Activated gamma-delta T cell treated with anti-CD3 and anti-CD28 coated beads, Interleukin-2, amount 50 U/mL, for 16 hours (primary cell): ENCODE results near the gene ST3GAL2.
"Not testable (repeated sequence)": the region's sequence is repeated elsewhere in the genome, so short reads cannot be mapped to it uniquely, and the experiment has no call there.

Source experiments
- DNase-seq: peaks from one replicate; pipeline ENCODE4 v3.0.0-alpha.2; 2020; ENCODE audit warnings: low read depth

ST3GAL2 gene

DNA sequence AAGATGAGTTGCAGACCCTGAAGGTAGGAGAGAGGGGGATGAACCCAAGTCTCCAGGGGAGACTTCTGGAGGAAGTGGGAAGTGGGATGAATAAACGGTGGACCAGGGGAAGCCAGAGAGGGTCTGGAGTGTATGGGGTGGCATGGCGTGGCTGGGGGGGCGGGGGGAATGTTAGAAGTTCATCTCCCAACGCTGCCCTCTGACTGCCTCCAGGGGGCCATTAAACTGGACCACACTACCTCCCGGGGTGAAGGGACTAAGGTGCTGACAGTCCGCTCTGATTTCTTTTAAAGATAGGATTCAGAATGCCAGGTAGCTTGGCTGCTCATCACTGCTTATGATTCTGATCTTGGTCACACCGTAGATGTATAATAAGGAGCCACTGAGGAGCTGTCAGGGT, 21.2 kb downstream of the ST3GAL2 start:
- DNase-seq: no peak

DNA sequence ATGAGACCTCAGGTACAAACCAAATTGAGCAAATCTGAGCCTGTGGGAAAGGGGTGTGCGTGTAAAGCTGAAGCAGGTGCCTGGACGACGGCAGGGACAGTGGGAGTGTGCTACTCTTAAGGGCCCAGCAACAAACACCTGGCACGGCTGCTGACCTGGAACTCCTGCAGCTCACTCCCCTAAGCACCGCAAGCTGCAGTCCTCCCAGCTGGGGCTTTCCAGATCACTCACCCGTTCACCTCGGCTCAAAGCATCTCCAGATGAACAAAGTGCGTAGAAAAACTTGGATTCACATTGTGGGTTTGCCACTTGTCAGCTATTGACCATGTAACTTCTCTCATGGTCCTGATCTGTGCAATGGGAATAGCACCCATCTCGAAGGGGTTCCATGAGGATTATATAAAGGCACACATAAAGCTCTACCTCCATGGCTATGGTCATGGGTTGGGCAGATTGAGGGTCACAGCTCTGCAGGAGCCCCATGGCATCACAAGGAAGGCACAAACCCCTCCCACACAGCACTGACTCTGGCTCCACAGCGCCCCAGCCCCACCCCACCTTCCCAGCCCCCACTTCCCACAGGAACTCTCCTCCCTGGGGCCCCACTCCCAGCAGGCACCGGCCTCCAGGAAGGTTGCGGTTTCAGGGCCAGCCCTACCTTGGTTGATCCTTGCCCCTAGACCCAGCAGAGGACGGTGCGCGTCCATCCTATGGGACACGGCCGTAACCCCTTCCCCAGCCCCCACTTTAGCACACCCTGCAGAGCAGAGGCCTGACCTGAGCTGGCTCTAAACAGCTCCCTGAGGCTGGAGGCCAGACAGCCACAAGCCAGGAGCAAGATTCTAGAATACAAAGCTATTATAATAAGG, 21.9 kb downstream of the ST3GAL2 start:
- DNase-seq: no peak

DNA sequence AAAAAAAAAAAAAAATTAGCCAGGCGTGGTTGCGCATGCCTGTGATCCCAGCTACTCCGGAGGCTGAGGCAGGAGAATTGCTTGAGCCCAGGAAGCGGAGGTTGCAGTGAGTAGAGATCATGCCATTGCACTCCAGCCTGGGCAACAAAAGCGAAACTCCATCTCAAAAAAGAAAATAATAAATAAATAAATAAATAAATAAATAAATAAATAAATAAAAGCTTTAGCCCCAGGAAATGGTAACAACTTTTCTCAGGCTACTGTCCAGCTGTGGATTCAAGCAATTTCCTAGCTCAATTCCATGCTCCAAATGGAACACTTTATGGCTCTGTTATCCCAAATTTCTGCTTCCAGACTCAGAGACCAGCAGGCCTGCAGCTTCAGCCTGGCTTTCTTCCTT, 25.3 kb downstream of the ST3GAL2 start:
- not testable (repeated sequence) for DNase-seq

DNA sequence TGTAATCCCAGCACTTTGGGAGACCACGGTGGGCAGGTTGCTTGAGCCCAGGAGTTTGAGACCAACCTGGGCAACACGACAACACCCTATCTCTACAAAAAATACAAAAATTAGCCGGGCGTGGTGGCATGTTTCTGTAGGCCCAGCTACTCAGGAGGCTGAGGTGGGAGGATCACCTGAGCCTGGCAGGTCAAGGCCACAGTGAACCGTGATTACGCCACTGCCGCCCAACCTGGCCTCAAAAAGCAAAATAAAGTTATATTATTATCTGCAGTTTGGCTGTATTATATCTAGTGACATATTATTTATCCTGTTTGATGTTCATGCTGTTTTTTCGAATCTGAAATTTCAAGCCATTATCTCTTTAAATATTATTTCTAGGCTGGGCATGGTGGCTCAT, 26.5 kb downstream of the ST3GAL2 start:
- no peak for DNase-seq

DNA sequence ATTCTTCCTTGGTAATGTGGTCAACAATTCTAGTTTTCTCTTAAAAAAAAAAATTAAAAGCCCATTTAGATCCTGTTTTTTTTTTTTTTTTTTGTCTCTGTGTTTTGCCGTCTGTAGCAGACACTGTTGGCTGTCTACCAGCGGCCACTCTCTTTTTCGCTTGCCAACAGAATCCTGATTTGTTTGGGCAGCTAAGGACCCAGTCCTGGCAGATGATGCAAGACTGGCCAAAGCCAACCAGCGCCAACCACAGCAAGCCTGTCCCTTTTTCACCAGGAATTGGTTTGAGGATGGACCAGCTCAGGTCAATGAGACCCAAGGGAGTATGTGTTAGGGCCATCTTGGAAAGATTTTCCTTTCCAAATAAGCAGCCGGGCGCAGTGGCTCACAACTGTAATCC, 28.2 kb downstream of the ST3GAL2 start:
- no peak for DNase-seq

DNA sequence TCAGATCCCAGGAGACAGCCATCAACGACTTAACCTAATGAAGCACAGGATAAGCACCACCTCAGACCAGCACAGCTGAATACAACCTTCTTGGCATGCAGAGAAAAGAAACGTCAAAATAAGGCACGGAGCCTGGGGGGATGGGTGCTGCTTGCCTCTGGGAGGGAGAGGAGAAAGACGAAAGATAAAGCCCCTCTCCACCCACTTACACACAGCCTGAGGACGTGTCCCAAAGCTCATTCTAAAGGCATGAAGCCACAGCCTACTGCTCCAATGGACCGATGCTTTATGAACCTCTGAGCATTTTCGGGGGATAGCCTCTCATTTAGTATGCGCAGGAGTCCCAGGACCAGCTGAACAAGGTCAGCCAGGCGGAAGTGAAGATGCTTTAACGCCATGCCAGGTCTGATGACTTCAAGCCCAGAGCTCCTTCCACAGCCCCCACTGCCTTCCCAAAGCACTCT, 31.1 kb downstream of the ST3GAL2 start:
- no peak for DNase-seq

DNA sequence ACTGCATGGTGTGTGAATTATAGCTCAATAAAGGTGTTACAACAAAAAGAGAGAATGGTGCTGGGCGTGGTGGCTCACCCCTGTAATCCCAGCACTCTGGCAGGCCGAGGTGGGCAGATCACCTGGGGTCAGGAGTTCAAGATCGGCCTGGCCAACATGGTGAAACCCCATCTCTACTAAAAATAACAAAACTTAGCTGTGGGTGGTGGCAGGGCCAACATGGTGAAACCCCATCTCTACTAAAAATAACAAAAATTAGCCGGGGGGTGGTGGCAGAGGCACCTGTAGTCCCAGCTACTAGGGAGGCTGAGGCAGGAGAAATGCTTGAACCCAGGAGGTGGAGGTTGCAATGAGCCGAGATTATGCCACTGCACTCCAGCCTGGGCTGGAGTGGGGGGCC, 32.8 kb downstream of the ST3GAL2 start:
- DNase-seq: not testable (repeated sequence)

DNA sequence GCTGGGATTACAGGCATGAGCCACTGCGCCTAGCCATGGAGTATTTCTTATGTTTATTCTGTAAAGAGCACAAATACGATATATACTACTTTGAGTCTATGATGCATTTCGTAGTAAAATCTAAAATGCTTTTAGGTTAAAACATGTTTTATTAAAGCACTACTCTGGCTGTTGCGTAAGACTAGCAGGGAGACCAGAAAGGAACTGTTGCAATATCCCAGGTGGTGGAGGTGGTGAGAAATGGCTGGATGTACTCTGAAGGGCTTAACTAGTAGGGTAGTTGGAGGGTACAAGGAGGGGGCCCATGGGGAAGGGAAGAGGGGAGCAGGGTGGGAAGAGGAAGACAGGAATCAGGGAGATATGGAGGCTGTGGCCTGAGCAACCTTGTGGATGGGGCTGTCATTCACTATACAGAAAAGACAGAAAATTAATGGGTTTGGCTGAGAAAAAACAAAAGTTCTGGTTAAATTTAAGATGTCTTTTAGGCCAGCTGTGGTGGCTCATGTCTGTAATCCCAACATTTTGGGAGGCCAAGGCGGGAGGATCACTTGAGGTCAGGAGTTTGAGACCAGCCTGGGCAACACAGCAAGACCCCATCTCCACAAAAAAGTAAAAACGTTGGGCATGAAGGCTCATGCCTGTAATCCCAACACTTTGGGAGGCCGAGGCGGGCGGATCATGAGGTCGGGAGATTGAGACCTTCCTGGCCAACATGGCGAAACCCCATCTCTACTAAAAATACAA, 35.8 kb downstream of the ST3GAL2 start:
- no peak for DNase-seq

DNA sequence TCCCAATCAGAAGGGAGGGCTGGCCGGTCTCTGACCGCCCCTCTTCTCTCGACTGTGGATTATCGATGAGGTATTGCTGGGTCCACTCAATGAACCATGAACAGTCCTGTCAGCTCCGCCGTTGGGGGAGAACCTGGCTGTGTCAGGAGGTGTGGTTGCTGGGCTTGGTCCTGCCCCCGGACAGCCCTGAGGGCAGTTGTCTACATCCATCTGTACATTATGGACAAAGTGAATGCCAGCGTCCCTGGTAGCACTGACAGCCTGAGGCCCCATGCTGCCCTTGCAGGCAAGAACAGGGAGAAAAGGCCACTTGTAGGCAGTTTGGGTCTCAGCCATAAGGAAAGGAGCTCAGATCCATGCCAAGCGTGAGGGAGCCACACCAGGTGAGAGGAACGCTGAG, 38.9 kb downstream of the ST3GAL2 start:
- DNase-seq: no peak

DNA sequence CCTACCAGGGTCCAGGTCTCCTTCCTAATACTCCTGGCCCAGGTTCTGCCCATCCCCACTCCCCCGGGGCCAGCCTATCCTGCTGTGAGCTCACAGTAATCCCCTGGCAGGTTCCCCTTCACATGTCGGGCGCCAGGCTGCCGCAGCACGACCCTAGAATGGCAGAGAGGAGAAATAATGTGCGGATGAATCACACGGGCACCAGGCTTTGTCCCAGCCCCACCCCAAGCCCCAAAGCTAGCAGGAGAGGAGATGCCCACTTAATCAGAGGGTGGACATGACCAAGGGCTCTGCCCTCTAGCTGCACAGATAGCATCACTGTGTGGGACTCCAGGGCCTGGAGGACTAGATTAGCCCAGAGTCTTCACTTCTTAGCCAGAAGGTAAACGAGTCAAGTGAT, 39.5 kb downstream of the ST3GAL2 start:
- DNase-seq: no peak

DNA sequence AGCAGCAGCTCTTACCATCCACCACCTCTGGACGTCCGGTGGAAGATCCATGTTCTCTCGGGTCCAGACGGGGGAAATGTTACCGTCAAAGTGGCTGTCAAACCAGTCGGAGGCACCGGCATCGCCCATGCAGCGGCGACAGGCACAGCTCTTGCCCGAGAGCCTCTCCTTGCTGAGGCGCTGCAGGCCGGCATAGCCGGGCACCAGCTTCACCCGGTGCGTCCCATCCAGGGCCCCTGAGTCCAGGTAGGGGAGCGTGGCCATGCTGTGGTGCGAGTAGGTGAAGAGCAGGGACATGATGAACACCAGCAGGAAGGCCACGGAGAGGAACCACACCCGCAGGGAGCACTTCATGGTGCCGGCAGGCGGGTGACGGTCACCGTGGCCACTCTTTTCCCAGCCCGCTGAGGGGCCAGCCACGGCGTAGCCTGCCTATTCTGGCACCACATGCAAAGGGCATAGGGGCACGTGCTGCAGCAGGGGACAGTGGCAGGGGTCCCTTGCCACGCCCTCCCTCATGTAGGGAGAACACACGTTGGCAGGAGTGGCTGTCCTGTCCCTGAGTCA, 40.6 kb downstream of the ST3GAL2 start:
- DNase-seq: no peak

DNA sequence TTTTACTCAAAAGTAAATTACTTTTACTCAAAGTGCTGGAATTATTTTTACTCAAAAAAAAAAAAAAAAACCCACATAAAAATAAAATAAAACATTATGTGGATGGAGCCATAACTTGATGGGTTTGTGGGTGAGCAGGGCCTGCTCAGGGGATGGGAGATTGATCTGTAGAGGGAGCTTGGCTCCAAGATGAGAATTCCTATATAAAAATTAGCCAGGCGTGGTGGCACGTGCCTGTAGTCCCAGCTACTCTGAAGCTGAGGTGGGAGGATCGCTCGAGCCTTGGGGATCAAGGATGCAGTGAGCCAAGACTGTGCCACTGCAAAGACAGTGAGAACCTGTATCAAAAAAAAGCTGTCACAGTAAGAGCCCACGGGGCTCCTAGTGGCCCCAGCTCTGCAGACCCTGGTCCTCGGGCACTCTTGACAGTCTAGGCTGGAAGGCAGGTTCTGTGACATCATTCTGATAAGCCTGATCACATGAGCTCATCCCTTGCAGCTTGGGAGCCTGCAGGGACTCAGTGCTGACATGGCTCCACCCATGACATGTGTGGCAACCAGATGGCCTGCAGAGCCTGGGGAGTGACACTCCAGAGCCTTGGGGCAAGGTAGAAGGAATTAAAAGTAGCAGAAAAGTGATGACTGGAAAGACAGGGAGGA, 42.5 kb downstream of the ST3GAL2 start:
- DNase-seq: no peak

DNA sequence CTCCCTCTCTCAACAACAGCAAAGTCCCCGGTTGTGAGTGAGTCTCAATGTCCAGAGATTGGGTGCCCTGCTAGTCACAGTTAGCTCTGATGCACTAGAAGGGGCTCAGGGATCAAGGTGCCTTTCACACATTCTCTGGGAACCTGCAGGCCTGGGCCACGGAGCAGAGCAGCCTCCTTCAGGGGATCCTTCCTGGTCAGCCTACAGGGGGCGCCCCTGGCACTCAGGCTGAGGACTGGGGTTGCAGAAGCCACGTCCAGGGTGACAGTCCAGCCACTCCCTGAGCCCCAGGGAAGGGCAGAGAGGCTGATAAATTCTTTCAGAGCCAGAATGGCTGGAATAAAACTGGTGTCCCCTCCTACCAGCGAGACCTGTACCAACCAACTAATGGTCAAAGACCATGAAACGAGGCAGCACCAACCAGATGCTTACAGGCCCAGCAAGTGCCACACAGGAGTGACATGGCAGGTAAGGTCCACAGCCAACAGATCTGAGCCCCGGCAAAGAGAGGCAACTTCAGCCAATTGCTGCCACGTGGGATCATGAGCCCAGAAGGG, 43.5 kb downstream of the ST3GAL2 start:
- DNase-seq: peak; percentile 40

DNA sequence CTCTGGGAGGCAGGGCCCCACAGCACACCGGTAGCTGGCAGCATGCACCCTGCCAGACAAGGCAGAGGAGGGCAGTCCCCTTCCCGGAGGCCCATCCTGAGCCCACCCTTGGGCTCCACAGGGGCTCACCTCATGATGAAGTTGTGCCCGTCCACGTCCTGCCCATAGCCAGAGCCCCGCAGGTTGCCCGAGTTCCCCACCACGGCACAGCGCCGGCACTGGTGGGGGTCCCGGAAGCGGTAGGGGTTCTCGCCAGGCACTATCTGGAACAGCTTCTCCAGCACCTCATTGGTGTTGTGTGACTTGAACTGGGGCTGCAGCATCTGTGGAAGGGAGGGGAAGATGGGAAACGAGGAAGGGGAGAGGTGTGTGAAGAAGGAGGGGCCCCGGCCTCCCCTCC, 44.0 kb downstream of the ST3GAL2 start:
- DNase-seq: no peak

DNA sequence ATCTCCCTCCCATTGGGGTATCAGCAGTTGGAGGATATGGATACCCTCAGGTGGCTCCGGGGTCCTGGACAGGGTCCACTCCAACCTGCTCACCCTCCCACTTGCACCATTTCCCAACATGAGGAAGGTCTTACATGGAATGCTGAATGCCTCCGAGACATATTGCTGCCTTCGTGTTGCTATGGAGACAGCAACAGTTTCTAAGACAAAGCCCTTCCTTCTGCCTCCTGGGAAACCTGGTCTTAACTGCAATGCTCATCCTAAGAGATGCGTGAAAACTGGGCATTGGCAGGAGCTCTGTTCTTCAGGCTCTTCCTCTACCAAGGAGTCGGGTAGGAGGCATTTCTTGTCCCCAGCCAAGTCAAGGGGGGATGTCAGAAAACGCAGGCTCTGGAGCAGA, 45.2 kb downstream of the ST3GAL2 start:
- DNase-seq: no peak

DNA sequence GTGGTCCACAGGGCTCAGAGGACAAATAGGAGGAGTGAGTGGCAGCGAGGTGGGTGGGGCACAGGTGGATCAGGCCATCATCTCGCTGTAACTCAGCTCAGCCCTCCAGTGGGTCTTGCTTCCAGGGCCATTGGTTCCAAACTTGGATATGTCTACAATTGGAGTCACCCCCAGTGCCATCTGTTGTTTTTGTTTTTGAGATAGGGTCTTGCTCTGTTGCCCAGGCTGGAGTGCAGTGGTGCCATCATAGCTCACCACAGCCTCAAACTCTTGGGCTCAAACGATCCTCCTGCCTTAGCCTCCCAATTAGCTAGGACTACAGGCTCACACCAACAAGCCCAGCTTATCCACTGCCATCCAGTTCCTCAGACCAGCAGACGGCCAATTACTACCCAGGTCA, 46.3 kb downstream of the ST3GAL2 start:
- no peak for DNase-seq

DNA sequence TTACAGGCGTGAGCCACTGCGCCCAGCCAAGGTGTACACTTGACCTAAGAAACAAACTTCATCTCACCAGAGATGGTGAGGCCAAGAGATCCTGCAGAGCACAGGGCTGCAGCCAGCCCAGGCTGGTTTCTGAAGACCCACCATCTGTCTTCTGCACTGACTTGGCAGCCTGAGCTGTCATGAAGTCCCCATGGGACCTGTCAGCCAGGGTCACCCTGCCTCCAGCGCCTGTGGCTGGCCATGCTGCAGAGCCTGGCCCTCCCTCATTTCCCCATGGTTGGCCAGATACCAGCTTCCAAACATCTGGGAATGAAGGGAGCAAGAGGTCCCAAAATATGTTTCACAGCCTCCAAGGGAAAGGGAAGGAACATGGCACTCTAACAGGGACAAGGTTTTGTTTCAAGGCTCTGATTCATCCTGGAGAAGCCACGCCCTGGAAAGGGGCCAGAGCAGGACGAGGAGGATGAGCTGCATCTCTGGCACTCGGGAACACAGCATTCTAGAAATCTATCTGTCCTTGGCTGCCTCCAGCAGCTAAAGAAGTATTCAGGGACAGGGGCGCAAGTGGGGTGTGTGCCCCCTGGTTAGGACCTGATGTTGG, 46.9 kb downstream of the ST3GAL2 start:
- DNase-seq: no peak

DNA sequence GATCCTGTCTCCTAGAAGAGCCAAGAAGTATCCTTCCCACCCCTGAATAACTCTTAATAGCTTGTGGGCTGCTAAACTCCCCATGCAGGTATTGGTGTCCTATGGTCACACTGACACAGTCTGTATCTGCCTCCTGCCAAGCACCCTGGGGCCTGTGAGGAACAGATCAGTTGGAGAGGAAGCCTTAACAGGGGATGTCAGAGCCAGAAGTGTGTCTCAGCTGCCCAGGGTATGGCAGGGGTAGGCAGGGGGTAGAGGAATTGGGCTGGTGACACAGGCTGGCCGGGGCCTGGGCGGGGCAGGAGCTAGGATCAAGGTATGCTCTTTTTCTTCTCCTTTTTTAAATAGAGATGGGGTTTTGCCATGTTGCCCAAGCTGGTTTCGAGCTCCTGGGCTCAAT, 47.5 kb downstream of the ST3GAL2 start:
- DNase-seq: no peak

DNA sequence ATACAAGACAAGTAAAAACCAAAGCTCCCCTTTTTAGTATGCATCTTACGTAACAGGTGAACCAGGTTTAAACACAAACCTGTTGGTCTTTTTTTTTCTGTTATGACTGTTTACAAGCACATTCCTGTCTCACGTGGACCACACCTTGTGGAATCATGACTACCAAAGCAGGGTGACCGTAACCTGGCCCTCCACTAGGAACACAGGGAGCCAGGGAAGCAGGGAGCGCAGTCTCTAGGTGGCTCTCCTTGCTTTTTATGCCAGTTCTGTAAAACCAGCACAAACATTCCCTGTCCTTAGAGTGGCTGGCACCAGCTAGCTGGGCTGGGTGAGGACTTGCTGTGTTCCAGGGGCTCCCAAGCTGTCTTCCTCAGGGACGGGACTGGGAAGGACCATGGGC, 48.1 kb downstream of the ST3GAL2 start:
- no peak for DNase-seq

DNA sequence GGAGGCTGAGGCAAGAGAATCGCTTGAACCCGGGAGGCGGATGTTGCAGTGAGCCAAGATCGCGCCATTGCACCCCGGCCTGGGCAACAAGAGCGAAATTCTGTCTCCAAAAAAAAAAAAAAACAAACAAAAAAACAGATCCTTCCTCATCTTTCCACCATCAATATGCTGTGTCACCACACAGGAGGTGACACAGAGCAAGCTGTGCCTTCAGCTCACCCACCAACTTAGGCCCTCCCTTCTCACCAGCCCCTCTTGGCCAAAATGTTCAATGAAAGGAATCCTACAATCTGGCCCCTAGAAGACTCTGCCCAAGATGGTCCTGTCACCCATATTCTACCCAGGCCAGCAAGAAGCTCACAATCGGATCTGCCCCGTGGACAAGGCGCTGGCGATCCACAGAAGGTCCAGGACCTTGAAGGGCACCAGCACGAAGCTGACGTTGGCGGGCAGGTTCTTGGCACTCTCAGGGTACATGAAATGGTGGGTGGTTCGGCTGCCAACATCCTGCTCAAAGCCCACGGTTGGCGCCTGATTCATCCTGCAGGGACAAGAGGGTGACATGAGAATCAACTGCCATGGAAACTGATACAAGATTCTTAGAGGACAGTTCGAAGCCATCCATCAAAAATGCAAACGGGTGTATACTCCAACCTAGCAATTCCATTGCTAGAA, 50.8 kb downstream of the ST3GAL2 start:
- no peak for DNase-seq

DNA sequence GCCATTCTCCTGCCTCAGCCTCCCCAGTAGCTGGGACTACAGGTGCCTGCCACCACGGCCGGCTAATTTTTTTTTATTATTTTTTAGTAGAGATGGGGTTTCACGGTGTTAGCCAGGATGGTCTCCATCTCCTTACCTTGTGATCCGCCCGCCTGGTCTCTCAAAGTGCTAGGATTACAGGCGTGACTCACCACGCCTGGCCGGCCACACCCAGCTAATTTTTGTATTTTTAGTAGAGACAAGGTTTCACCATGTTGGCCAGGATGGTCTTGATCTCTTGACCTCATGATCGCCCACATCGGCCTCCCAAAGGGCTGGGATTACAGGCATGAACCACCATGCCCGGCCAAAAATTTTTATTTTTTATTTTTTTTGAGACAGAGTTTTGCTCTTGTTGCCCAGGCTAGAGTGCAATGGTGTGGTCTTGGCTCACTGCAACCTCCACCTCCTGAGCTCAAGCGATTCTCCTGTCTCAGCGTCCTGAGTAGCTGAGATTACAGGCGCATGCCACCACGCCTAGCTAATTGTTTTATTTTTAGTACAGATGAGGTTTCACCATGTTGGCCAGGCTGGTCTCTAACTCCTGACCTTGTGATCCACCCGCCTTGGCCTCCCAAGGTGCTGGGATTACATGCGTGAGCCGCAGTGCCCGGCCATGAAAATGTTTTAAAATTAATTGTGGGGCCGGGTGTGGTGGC, 52.5 kb downstream of the ST3GAL2 start:
- not testable (repeated sequence) for DNase-seq
